NCI-H748 treated with DMSO at 0.1 percent for 48 hours (cell line): ENCODE measurements around the gene FAM222A.

Experiments used
- DNase-seq: peaks from one replicate; lab custom pipeline; 2025; lab: John Stamatoyannopoulos, UW

The FAM222A gene

GRCh38 chr12:109710747-109711595 lies 2.7 kb upstream of the FAM222A start:
- no peak for DNase-seq

GRCh38 chr12:109711596-109712461 lies 1.8 kb upstream of the FAM222A start:
- no peak for DNase-seq

GRCh38 chr12:109714141-109714912 lies 702 bp downstream of the FAM222A start:
- DNase-seq = peak; percentile 40

- DNase-seq = no peak
Measured at GRCh38 chr12:109714913-109715244, 1.3 kb downstream of the FAM222A start.

GRCh38 chr12:109715310-109716091 lies 1.9 kb downstream of the FAM222A start:
- no peak for DNase-seq

GRCh38 chr12:109716092-109716479 lies 2.5 kb downstream of the FAM222A start:
- no peak for DNase-seq

GRCh38 chr12:109716512-109717389 lies 3.1 kb downstream of the FAM222A start:
- no peak for DNase-seq

- no peak for DNase-seq
Measured at GRCh38 chr12:109717390-109718357, 4.0 kb downstream of the FAM222A start.

GRCh38 chr12:109718390-109718789 lies 4.8 kb downstream of the FAM222A start:
- DNase-seq = peak; percentile 44

GRCh38 chr12:109719123-109720022 lies 5.7 kb downstream of the FAM222A start:
- DNase-seq = no peak

GRCh38 chr12:109720152-109720856 lies 6.7 kb downstream of the FAM222A start:
- no peak for DNase-seq

- DNase-seq = no peak
Measured at GRCh38 chr12:109720857-109721189, 7.2 kb downstream of the FAM222A start.

- no peak for DNase-seq
Measured at GRCh38 chr12:109721276-109721675, 7.7 kb downstream of the FAM222A start.

- no peak for DNase-seq
Measured at GRCh38 chr12:109722022-109722720, 8.5 kb downstream of the FAM222A start.

- DNase-seq = no peak
Measured at GRCh38 chr12:109722721-109723094, 9.1 kb downstream of the FAM222A start.

GRCh38 chr12:109723311-109723881 lies 9.8 kb downstream of the FAM222A start:
- DNase-seq = no peak
